OCI-LY3 (cell line): ENCODE results near the gene SFRP5.

Source experiments
- CTCF ChIP-seq: fragments of 200-600, 300-600 bp; sonication (generic); IDR thresholded peaks from 2 replicates; pipeline ENCODE4 v1.5.1; 2014; ENCODE audit warnings: antibody characterized with exemption, low read length, low read depth
- EZH2phosphoT487 ChIP-seq: fragments of 200-600 bp; shearing (Covaris generic); IDR thresholded peaks from 2 replicates; pipeline ENCODE4 v1.6.1; 2018; ENCODE audit warnings: antibody characterized with exemption, mixed run types, low read depth

- no peak for TF ChIP-seq CTCF
- no peak for TF ChIP-seq EZH2phosphoT487
Observed at GRCh38 chr10:97782455-97783228, 10.8 kb upstream of the SFRP5 start.
